Right lobe of liver (tissue), 6 donors: ENCODE results near the gene CCSER1. TPM values are rescaled to one million over a fixed set of nuclear protein-coding genes. Genes with fewer than 3 reads are reported as not detected.

ENCODE experiments used
- ATAC-seq, 4 donors: fragments of 200-7000 bp; cut with Tn5 transposase; one replicate each; pipeline ENCODE4 v1.9.1; 2020; ENCODE audit warnings: mild to moderate bottlenecking in 4 of 4, moderate library complexity in 4 of 4
- DNase-seq, 3 donors: peaks; one replicate each; pipeline ENCODE4 v3.0.0-alpha.2; 2020
- H3K27ac ChIP-seq, 3 donors: fragments of 200-600 bp; one replicate each; pipeline ENCODE4 v1.8.0; 2022
- H3K27me3 ChIP-seq, 2 donors: fragments of 200-600 bp; one replicate each; pipeline ENCODE4 v1.8.0; 2022
- H3K36me3 ChIP-seq, 4 donors: fragments of 200-600 bp; sonication (generic) in 1 of 4; one replicate each; pipeline versions ENCODE4 v1.5.1 to v1.8.0; 2017 to 2022; ENCODE audit warnings: control low read depth in 1 of 4
- H3K4me1 ChIP-seq, 4 donors: fragments of 200-600 bp; sonication (generic) in 1 of 4; one replicate each; pipeline versions ENCODE4 v1.5.1 to v1.8.0; 2017 to 2022; ENCODE audit warnings: control low read depth in 1 of 4
- H3K4me3 ChIP-seq, 3 donors: fragments of 200-600 bp; one replicate each; pipeline ENCODE4 v1.8.0; 2022
- H3K9me3 ChIP-seq, 4 donors: fragments of 200-600 bp; sonication (generic) in 1 of 4; one replicate each; pipeline versions ENCODE4 v1.5.1 to v1.8.0; 2017 to 2022; ENCODE audit warnings: control low read depth in 1 of 4
- POLR2A ChIP-seq: fragments of 450-650 bp; IDR thresholded peaks from one replicate; pipeline ENCODE4 v1.6.1; 2017; ENCODE audit warnings: antibody characterized with exemption, mild to moderate bottlenecking
- WGBS: methylation state at CpG from one replicate; pipeline ENCODE4 v1.1.6; 2018; ENCODE audit warnings: low coverage, low lambda C conversion rate; ENCODE audit not compliant: insufficient coverage; ENCODE audit errors: missing lambda C conversion rate; 5-methylcytosine and 5-hydroxymethylcytosine counted together
- intact Hi-C, 2 donors: fragments of 100-400 bp; cut with DNase I; formaldehyde crosslinking; loops; one replicate each; pipeline versions ENCODE4 v1.11.2 to v1.14.1; 2022
- total RNA-seq, 6 experiments: library from RNA; depleted of rRNA in 2 of 6; stranded (reverse); fragments of >200 nt in 2 of 6; fragmentation: NEBNext Ultra II Directional in 3 of 6; extraction: Animal tissue kit (Norgen Biotek cat#: 25700) in 3 of 6; gene quantifications; one replicate each; pipeline versions ENCODE4 v1.1.0 to v1.2.4, GENCODE V29; 2016 to 2023
- TF ChIP-seq, protein P1 (sequence below), 4 donors: fragments of 200-600 bp in 3 of 4; fragments of 450-650 bp in 1 of 4; IDR thresholded peaks; one replicate each; pipeline versions ENCODE4 v1.5.1 to v1.8.0; 2016 to 2022; ENCODE audit warnings: antibody characterized with exemption in 4 of 4, mild to moderate bottlenecking in 2 of 4
- donor health status: DM: no; HTN: yes; CAD: no.
- donor health status: DM: no; HTN: no; CAD: no.
- donor health status: DM: no; HTN: no; CAD: no.
- donor health status: DM: no; HTN: yes; CAD: no.
- donor health status: DM: no; HTN: yes; CAD: no.

Gene CCSER1
- total RNA-seq, 6 experiments from 2014 or later = 0.15 to 1.00 (median 0.65) TPM

- TF ChIP-seq, protein P1, sequence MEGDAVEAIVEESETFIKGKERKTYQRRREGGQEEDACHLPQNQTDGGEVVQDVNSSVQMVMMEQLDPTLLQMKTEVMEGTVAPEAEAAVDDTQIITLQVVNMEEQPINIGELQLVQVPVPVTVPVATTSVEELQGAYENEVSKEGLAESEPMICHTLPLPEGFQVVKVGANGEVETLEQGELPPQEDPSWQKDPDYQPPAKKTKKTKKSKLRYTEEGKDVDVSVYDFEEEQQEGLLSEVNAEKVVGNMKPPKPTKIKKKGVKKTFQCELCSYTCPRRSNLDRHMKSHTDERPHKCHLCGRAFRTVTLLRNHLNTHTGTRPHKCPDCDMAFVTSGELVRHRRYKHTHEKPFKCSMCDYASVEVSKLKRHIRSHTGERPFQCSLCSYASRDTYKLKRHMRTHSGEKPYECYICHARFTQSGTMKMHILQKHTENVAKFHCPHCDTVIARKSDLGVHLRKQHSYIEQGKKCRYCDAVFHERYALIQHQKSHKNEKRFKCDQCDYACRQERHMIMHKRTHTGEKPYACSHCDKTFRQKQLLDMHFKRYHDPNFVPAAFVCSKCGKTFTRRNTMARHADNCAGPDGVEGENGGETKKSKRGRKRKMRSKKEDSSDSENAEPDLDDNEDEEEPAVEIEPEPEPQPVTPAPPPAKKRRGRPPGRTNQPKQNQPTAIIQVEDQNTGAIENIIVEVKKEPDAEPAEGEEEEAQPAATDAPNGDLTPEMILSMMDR (IDR thresholded peaks at IDR 0.05) = no peak
- no peak for TF ChIP-seq POLR2A
- H3K4me1 ChIP-seq = no peaks in the 10 kb centered on the region
- H3K27ac ChIP-seq = no peak overlapping the region
- no peaks in the 10 kb centered on the region for H3K9me3 ChIP-seq
- no peak overlapping the region for H3K4me3 ChIP-seq
- intact Hi-C loops = no loop called here
- 23% methylated on average over 2 of the region's 2 CpGs for WGBS
- DNase-seq = no peak
- no peak for ATAC-seq
- no peaks in the 10 kb centered on the region for H3K36me3 ChIP-seq
- H3K27me3 ChIP-seq = no peaks in the 10 kb centered on the region
Measured at GRCh38 chr4:90328558-90328957, 201.4 kb downstream of the CCSER1 start.

DNA sequence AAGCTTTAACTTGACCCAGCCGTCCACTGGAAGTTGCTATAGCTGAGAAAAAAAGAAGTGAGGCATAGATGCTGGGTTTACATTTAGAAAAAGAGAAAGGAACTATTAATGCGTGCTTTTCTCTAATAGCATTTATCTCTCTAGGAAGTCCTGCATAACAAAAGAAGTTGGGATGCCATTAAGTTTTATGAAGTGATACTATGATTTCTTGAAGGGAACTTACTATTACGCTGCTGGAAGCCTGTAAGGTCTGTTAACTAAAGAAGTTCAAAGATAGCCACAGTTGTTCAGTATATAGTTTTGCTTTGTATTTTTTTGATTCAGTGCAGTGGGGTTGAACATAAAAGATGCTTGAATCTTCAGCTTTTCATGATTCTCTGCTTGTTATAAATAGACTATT is 203.4 kb downstream of the CCSER1 start:
- ATAC-seq (no peak), DNase-seq (no peak)
- TF ChIP-seq, protein P1 (IDR thresholded peaks at IDR 0.05) = no peak
- no peak for TF ChIP-seq POLR2A
- Histone ChIP-seq H3K27ac (no peak overlapping the region), H3K4me3 (no peak overlapping the region), H3K4me1 (no peaks in the 10 kb centered on the region), H3K9me3 (no peaks in the 10 kb centered on the region), H3K36me3 (no peaks in the 10 kb centered on the region), H3K27me3 (no peaks in the 10 kb centered on the region)
- WGBS = 38% methylated on average over 3 of the region's 3 CpGs
- intact Hi-C loops = no loop called here

GRCh38 chr4:90345549-90346215 is 218.5 kb downstream of the CCSER1 start:
- 44% methylated on average over 3 of the region's 3 CpGs for WGBS
- intact Hi-C loops = no loop called here
- H3K27ac ChIP-seq = no peak overlapping the region

GRCh38 chr4:90349636-90350035 is 222.4 kb downstream of the CCSER1 start:
- H3K36me3 ChIP-seq = no peaks in the 10 kb centered on the region
- no peaks in the 10 kb centered on the region for H3K9me3 ChIP-seq
- H3K4me3 ChIP-seq = no peak overlapping the region
- no peaks in the 10 kb centered on the region for H3K27me3 ChIP-seq
- ATAC-seq (no peak), DNase-seq (no peak)
- TF ChIP-seq, protein P1 (IDR thresholded peaks at IDR 0.05) = no peak
- TF ChIP-seq POLR2A = no peak
- H3K4me1 ChIP-seq = no peaks in the 10 kb centered on the region
- intact Hi-C loops = no loop called here
- no peak overlapping the region for H3K27ac ChIP-seq
- 35% methylated on average over 2 of the region's 2 CpGs for WGBS

More at GRCh38 chr4:90345549-90346215, 218.5 kb downstream of the CCSER1 start:
- DNase-seq = no peak
- H3K27me3 ChIP-seq = no peaks in the 10 kb centered on the region
- no peaks in the 10 kb centered on the region for H3K9me3 ChIP-seq
- TF ChIP-seq, protein P1 (IDR thresholded peaks at IDR 0.05) = no peak
- no peak for TF ChIP-seq POLR2A
- no peak for ATAC-seq
- no peaks in the 10 kb centered on the region for H3K4me1 ChIP-seq
- no peaks in the 10 kb centered on the region for H3K36me3 ChIP-seq
- no peak overlapping the region for H3K4me3 ChIP-seq
